HG02970 (cell line): ENCODE results near the gene S100A14.

ENCODE experiments used
- ATAC-seq: cut with Tn5 transposase; IDR thresholded peaks from one replicate; pipeline ENCODE4 v1.9.1; 2021; ENCODE audit warnings: mild to moderate bottlenecking, moderate library complexity, moderate number of reproducible peaks; ENCODE audit not compliant: unreplicated experiment, low FRiP score

Gene S100A14

GRCh38 chr1:153568367-153569099 is 47.6 kb downstream of the S100A14 start:
- ATAC-seq: no peak

GRCh38 chr1:153567621-153568366 is 48.3 kb downstream of the S100A14 start:
- ATAC-seq: no peak

GRCh38 chr1:153566414-153567371 is 49.4 kb downstream of the S100A14 start:
- ATAC-seq: no peak

DNA sequence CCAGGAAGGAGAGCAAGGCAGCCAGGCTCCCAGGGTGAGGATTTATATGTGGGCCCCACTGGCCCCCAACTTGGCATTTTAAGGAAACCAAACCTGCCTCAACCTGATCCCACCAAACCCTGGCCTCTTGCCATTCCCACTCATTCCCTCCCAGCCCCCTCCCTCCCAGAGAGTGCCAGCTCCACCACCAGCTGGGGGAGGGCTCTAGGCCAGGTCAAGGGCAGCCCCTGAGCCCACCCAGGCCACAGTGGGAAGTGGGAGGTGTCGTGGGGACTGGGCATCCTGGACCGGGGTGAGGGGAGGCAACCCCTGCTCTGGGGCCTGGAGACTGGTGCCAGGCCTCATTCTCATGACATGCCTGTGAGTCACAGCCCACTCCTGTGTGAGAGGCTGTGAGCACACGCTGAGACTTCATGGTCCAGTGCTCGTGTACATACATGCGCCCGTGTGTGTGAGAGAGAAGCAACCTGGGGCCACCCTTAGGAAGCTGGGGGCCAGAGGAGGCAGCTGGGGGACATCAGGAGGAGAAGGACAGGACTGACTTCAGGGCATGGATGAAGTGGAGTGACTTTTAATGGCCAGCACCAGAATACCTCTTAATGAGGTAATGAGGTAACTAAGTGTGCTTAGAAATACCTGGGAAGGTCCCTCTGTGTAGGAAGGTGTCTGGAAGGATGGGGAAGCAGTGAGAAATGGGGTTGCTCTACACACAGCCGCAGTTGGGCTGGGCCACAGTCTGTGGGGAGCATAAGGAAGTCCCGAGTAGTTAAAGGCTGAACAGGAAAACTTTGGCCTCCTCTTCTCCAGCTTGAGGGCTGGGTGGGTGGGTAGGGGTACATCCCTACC is 50.4 kb downstream of the S100A14 start, which contains the start of gene S100A2:
S100A2 (minus strand) TSS at position 316 of the 846 bp plus-strand sequence. CDS start 1,967 bp downstream, outside the sequence.
- no peak for ATAC-seq
